Kidney (tissue), 14 donors: ENCODE measurements around the gene TMEM43. TPM values are rescaled to one million over a fixed set of nuclear protein-coding genes. Genes with fewer than 3 reads are reported as not detected.

Experiments used
- DNase-seq, 5 donors: peaks; one replicate each; pipeline ENCODE4 v3.0.0-alpha.2; 2013 to 2020
- FAIRE-seq: peaks from 2 replicates; lab custom pipeline; 2012; peaks lifted over from hg19 to GRCh38; lab: Jason Lieb, UNC
- H3K27ac ChIP-seq, 2 donors: one replicate each; pipeline ENCODE4 v1.7.0; 2013; ENCODE audit warnings: low read depth in 2 of 2, low read length in 2 of 2, inconsistent platforms in 1 of 2
- H3K27me3 ChIP-seq: one replicate; pipeline ENCODE4 v1.7.1; 2013; ENCODE audit warnings: low read length, inconsistent platforms; ENCODE audit not compliant: control insufficient read depth, insufficient read depth
- H3K36me3 ChIP-seq, 3 donors: one replicate each; pipeline versions ENCODE4 v1.7.0 to v1.7.1; 2013; ENCODE audit warnings: low read length in 3 of 3, control low read depth in 1 of 3, inconsistent platforms in 1 of 3; ENCODE audit not compliant: insufficient read depth in 3 of 3, control insufficient read depth in 2 of 3
- H3K4me1 ChIP-seq, 3 donors: one replicate each; pipeline versions ENCODE4 v1.7.0 to v1.7.1; 2013; ENCODE audit warnings: low read length in 3 of 3, inconsistent platforms in 1 of 3, low read depth in 1 of 3; ENCODE audit not compliant: control insufficient read depth in 2 of 3, insufficient read depth in 2 of 3
- H3K4me3 ChIP-seq, 3 donors: one replicate each; pipeline versions ENCODE4 v1.7.0 to v1.8.1; 2013; ENCODE audit warnings: low read length in 3 of 3, control low read depth in 1 of 3, inconsistent platforms in 1 of 3
- H3K9ac ChIP-seq, 3 donors: one replicate each; pipeline versions ENCODE4 v1.7.0 to v1.7.1; 2013; ENCODE audit warnings: low read length in 3 of 3, control low read depth in 1 of 3, inconsistent platforms in 1 of 3
- H3K9me3 ChIP-seq, 3 donors: one replicate each; pipeline versions ENCODE4 v1.7.0 to v1.7.1; 2013; ENCODE audit warnings: low read length in 3 of 3, control low read depth in 1 of 3, inconsistent platforms in 1 of 3; ENCODE audit not compliant: control insufficient read depth in 2 of 3, insufficient read depth in 1 of 3
- CTCF ChIP-seq: IDR thresholded peaks from 3 replicates; pipeline ENCODE4 v1.5.1; 2012; ENCODE audit warnings: mild to moderate bottlenecking, moderate library complexity, borderline replicate concordance; ENCODE audit not compliant: insufficient read depth; ENCODE audit errors: extremely low read depth
- intact Hi-C: fragments of 100-400 bp; cut with DNase I; formaldehyde crosslinking; loops from one replicate; pipeline ENCODE4 v1.11.1; 2022
- polyA plus RNA-seq: library from polyadenylated mRNA; stranded (reverse); fragments of 350-450 nt; fragmentation: Illumina TruSeq; extraction: RNeasy Lipid Tissue Mini Kit (QIAGEN cat#74804); gene quantifications from one replicate; pipeline ENCODE4 v1.2.3, GENCODE V29; 2014; ENCODE audit warnings: low read depth, low replicate concordance; ENCODE audit not compliant: insufficient read depth
- total RNA-seq: library from RNA; stranded (reverse); fragmentation: NEBNext Ultra II Directional; extraction: Animal tissue kit (Norgen Biotek cat#: 25700); gene quantifications from one replicate; pipeline ENCODE4 v1.2.1, GENCODE V29; 2021
- donor health status: control.
- donor health status: control.
- donor health status: control.
- donor health status: control.
- donor health status: control.
- donor health status: DM: yes; HTN: yes; CAD: no.
- donor health status: Normal renal cell carcinoma (clear cell type).

The TMEM43 gene
- total and polyA plus RNA-seq, 2 donors from 2014 or later: 27.6 to 86.5 TPM

- Histone ChIP-seq H3K27me3 (no peaks in the 10 kb centered on the region), H3K36me3 (peaks cover 14 to 51% (median 37%) of the 10 kb centered on the region in 3 donors), H3K4me1 (no peaks in the 10 kb centered on the region), H3K9me3 (no peaks in the 10 kb centered on the region), H3K27ac (no peak overlapping the region), H3K9ac (no peak overlapping the region), H3K4me3 (no peak overlapping the region)
- no peak for TF ChIP-seq CTCF
- intact Hi-C loops: no loop called here
- no peak for FAIRE-seq
- no peak for DNase-seq
Measured at GRCh38 chr3:14132689-14133088, 7.8 kb downstream of the TMEM43 start.

GRCh38 chr3:14133188-14133800 lies 8.4 kb downstream of the TMEM43 start:
- intact Hi-C loops: no loop called here
- Histone ChIP-seq H3K36me3 (peaks cover 14 to 54% (median 37%) of the 10 kb centered on the region in 3 donors), H3K9me3 (no peaks in the 10 kb centered on the region), H3K9ac (no peak overlapping the region), H3K4me1 (peaks cover 0 to 2% (median 1%) of the 10 kb centered on the region in 3 donors), H3K27me3 (no peaks in the 10 kb centered on the region), H3K27ac (no peak overlapping the region), H3K4me3 (no peak overlapping the region)
- TF ChIP-seq CTCF: no peak
- peak in 1 of 5 donors; percentile 69 for DNase-seq
- FAIRE-seq: no peak

GRCh38 chr3:14133876-14134275 lies 9.0 kb downstream of the TMEM43 start:
- intact Hi-C loops: no loop called here
- Histone ChIP-seq H3K4me1 (peaks cover 0 to 4% (median 2%) of the 10 kb centered on the region in 3 donors), H3K9me3 (no peaks in the 10 kb centered on the region), H3K4me3 (no peak overlapping the region), H3K27me3 (no peaks in the 10 kb centered on the region), H3K27ac (no peak overlapping the region), H3K9ac (no peak overlapping the region), H3K36me3 (peaks cover 14 to 54% (median 37%) of the 10 kb centered on the region in 3 donors)
- DNase-seq: no peak
- no peak for FAIRE-seq
- no peak for TF ChIP-seq CTCF

GRCh38 chr3:14134291-14134690 lies 9.4 kb downstream of the TMEM43 start:
- Histone ChIP-seq H3K9me3 (no peaks in the 10 kb centered on the region), H3K4me1 (peaks cover 0 to 4% (median 2%) of the 10 kb centered on the region in 3 donors), H3K27me3 (no peaks in the 10 kb centered on the region), H3K27ac (no peak overlapping the region), H3K4me3 (no peak overlapping the region), H3K9ac (no peak overlapping the region), H3K36me3 (peaks cover 14 to 54% (median 37%) of the 10 kb centered on the region in 3 donors)
- FAIRE-seq (no peak), DNase-seq (no peak)
- no peak for TF ChIP-seq CTCF
- intact Hi-C loops: no loop called here
